GM18870 (cell line): Measurements from ENCODE around the gene DAZAP2.

Experiments
- ATAC-seq: cut with Tn5 transposase; IDR thresholded peaks from one replicate; pipeline ENCODE4 v1.9.1; 2021; ENCODE audit warnings: moderate library complexity; ENCODE audit not compliant: unreplicated experiment

Gene DAZAP2, protein sequence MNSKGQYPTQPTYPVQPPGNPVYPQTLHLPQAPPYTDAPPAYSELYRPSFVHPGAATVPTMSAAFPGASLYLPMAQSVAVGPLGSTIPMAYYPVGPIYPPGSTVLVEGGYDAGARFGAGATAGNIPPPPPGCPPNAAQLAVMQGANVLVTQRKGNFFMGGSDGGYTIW

DNA sequence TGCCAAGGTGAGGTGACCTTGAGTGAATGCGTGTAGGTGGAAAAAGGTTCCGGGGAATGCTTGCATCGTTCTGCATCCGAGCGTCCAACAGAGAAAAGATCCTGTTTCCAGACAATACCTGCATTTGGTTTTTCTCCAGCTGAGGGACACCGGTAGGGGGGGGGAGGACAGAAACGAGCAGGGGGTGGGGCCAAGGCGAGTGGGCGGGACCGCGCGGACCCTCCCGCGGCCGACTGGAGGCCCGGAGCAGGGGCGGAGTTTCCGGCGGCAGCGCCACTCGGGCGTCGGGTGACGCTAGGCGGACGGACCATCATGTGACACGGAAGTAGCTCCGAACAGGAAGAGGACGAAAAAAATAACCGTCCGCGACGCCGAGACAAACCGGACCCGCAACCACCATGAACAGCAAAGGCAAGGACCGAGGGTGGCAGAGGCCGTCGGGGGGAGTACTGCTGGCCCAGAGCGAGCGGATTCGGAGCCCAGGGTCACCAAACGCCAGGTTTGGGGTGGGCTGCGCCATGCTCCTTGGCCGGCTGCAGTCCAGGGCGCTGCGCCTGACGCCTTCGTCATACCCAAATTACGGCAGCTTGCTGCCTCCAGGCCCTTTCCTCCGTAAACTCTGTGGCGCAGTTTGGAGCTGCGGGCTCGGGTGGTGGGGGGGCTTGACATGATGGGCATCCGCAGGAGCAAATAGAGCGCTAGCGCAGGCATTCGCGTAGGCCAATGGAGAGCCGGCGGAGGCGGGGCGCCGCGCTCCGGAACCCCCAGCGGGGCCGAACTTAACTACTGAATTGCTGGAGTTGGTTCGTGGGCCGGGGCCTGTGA is at the start of gene DAZAP2:
Gene DAZAP2 (plus strand): TSS at position 317 of the 825 bp plus-strand sequence. CDS start 82 bp downstream, at position 399.
- ATAC-seq = peak; percentile 77

DNA sequence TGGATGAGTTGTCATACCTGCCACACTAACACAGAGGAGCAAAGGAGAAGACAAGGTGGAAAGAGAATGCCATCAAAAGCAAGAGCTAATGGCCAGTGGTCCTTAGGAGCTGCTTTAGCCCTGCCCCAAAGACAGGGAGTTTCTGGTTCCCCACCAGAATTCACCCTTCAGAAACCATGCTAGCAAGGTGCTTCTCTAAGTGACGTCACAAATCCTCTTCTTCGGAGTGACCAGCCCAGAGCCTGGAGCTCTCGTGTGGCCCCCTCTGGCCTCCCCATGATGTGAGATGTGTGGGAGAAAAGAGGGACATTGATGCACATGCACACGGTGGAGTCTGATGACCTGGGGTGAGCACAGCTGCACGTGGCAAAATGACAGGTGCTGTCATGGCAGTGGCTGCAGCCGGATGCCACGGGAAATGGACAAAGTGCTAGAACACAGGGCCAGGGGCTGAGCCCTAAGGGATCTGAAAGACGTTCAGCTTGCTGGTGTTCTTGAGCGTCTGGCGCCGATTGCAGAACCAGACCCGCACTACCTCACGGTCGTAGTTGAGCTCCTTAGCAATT is 48.8 kb upstream of the DAZAP2 start:
- no peak for ATAC-seq

DNA sequence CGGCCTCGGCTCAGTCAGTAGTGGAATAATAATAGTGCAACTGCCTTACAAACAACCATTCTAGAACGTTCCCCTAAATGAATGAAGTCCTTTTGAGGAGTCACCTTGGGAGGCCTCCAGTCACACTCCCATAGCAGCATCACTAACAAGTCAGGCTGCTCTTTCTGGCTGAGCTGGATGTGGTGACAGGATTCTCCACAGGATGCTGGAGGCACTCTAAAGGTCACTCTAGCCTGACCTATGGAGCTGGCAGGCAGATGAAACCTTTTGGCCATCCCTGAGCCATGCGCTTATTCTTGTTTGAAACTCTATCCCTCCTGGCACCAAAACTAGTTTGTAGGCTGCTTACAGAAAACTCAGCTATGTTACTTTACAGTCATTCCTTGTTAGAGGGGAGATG is 47.8 kb upstream of the DAZAP2 start:
- no peak for ATAC-seq

DNA sequence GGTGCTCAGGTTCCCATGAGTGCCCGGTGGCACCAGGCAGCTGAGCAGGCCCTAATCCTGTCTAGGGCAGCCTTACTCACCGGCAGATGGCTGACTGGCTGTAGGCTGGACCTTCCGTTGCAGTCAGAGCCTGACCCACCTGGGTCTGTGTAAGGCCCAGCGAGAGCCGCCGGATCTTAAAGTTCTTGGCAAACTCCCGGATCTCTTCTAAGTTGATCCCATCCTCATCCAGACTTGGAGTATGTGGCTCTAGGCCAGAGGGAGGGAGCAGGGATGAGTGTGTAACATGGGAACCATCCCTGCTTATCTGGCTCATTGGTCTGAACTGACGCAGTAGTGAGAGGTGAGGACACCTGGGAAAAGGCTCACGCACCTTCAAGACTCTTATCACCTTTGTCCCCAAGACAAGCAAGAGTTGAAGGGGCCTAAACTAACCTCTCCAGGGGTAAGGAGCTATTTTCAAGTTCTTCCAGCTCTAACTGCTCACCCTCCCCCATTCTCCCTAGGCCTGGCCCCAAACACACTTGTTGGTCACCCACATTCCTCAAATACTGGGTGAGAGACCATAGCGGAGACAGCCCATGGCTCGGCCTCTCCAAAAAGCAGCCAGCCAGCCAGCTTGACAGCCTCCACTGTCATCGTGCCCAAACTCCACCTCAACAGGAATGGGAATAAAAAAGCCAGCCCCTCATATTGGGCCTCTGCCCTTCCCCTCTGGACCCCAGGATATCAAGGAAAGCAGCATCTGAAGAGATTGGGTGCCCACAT is 46.9 kb upstream of the DAZAP2 start:
- no peak for ATAC-seq

DNA sequence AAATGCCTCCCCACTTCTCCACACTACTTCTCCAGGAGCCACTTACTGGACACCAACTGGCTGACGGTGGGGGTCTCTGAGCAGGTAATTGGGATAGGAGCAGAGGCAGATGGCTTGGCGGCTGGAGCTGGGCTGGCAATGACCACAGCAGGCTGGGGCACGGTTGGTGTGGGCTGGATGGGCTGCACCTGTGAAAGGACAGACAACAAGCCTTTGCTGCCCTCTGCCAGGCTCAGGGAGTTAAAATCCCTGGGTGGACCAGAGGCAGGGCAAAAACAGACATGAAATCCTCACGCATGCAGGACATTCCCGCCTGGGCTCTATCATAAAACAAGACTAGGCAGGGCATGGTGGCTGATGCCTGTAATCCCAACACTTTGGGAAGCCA is 46.3 kb upstream of the DAZAP2 start:
- no peak for ATAC-seq

DNA sequence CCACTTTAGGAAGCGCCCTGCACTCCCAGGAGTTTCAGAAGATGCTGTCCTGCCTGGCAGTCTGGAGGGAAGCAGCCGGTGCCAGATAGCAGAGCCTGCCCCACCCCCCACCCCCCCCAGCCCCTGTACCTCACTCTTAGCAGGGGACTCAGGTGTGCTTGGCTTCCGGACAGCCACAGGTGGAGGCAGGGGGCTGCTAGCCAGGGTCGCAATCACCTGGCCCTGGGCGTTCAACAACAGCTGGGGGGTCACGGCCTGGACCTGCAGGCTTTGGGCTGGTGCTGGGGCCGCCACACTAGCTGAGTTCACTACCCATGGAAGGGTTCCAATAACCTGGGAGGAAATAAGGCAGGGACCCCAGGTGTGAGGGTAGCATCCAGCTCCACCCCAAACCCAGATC is 42.8 kb upstream of the DAZAP2 start:
- no peak for ATAC-seq

DNA sequence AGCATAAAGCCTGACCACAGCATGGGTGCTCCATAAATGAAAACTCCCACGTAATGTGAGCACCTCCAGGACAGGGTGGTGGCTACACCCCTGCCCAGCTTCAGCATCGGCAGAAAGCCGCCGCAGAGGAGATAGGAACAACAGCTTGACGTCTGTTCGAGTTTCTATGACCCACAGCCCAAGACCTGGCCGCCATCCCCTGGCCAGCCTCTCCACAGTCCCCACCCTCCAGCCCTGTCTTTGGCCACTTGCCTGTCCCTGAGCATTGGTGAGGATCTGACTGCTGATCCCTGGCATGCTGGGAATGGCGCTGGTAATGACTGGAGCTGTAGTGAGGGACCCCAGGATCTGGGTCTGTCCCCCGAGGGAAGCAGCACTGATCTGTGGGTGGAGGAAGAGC is 42.1 kb upstream of the DAZAP2 start:
- no peak for ATAC-seq

DNA sequence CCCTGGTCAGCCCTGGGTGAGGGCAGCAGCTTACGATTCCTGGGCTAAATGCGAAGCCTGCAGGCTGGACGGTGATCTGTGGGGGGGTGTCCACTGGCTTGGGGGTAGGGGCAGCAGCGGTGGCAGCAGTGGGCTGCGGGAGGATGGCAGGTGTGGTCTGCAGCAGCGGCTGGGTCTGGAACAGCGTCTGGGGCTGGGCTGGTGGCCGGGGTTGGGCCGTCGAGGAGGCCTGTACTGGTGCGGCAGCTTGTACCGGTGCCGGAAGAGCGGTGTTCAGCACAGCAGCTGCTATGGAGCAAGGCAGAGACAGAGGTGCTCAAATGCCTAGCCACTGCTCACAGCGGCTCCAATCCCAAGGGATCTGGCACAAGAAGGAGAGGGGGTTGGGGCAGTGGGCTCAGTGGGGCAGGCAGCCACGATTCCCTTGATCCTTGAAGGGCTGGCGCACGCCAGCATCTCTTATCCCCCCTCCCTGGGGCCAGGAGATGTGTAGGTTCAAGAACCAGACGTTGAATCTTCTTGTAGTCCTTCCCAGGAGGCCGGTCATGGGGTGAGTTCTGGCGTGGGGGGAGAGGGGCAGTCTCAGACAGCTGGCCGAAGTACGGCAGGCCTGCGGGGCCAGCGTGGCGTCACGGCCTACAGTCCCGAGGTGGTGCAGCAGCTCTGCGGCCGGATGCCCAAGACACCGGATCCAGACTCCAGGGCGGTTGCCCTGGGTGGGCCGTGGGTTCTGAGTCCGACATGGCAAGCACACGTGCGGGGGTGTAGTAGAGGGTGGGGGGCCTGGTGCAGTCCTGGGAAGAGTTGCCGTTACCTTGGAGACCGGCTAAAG is 40.7 kb upstream of the DAZAP2 start:
- ATAC-seq = no peak

DNA sequence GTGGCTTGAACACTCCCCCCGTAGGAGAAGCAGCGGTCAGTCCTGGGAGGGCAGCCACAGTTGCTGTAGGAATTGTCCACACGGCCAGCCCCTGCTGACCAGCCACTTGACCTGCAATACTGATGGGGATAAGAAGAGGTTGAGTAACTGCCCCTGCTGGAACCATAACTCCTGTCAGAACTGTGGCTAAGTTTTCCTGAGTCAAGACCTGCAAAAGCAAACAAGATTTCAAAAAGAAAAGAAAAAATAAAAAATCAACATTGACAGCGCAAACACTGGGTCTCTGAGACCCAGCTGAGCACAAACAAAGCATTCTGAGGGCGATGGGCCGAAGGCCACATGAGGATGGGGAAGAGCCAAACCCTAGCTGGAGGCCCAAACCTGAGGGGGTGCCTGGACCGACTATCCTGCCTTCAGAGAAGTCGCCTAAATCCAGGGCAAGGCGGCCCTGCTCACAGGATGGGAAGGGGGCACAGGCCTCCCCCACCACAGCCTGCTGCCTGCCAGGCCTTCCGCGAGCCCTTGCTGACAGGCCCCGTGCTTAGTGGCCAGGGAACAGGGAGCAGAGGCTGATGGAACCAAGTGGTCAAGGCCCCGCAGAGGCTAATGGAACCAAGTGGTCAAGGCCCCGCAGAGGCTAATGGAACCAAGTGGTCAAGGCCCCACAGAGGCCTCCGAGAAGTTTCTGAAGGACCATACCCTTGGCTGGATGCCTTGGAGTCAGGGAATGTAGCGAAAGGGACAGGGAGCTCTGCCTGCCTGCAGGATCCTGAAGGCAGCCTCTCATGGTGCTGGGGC is 39.9 kb upstream of the DAZAP2 start:
- ATAC-seq = no peak

DNA sequence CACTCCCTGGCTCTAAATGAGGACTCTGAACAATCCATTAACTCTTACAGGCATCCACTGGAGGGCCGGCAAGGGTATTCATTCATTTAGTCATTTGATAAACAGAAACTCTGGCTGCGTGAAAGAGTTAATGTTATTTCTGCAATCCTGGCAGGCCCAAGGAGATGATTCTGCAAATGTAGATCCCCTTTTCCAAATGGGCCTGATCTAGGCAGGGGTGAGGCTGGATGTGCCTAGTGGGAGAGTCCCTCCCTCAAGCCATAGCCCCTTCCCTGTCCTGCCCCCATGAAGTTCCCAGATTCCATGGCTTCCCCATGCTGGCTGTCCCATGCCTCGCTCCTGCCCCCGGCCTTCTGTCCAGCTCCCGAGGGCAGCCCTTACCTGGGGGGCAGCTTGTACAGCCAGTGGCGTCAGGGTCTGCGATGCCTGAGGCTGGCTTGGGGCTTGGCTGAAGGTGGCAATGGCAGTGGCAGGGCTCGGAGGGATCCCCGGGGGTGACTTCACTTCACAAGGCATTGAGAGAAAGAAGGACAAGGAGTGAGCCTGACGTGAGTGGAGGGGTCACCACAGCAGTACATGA is 39.2 kb upstream of the DAZAP2 start:
- ATAC-seq = no peak

DNA sequence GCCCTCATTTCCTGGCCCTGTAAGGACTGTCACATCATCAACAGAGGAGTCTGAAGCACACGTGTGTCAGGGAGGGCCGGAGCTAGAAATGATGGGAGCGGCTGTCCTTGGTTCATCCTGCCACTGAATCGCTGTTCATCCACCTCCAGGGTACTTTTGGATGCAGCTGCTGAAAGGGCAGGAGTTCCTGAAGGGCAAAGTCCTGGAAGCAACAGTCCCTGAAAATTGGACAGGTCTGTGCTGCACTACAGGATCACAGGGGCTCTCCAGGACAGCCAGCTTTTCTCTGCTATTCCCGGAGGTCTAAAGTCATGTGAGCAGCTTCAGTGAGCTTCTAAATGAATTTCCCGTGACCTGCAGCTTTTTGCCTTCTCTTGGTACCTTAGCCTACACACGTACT is 38.5 kb upstream of the DAZAP2 start:
- no peak for ATAC-seq

DNA sequence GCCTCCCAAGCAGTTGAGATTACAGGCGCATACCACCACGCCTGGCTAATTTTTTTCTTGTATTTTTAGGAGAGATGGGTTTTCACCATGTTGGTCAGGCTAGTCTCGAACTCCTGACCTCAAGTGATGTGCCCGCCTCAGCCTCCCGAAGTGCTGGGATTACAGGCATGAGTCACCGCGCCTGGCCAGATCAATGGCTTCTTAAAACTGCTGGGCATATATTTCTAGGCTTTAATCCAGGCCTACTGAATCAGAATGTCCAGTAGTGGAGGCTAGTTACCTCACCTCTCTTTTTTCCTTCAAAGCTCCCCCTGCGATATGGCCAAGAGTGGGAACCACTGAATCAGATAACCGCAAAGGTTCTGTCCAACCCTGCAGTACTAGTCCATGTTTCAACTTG is 37.8 kb upstream of the DAZAP2 start:
- ATAC-seq = no peak

DNA sequence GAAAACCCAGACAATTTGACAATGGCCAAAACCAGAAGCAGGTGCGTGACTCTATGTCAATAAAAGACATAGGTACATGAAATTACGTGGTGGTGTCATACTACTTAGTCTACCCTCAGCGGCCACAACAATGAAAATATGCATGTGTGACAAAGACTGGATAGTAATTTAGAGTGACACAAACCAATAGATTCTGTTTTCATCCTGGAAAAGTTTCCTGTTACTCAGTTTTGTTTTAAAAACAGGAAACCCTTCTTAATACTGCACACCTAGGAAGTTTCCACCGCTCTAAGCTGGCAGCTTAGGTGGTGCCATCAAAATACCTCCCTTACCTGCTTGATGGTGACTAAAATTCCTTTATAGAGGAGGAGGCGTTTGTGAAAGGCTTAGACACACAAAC is 35.9 kb upstream of the DAZAP2 start:
- ATAC-seq = no peak

DNA sequence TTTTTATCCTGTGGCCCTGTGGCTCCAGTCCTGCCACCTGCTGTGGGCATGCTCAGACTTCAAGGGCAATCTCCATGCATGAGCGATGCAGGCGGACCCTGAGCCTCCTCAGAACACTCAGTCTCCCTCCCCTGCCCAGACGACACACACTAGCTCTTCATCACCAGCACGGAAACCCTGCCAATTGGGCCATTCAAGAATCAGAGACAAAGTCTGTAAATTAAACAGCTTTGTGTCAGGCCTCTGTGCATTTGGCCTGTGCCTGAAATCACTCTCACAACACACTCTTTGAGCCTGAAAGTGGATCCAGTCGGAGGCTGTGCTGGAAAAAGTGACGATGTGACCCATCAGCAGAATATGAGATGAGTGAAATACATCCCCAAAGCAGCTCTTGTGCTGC is 33.3 kb upstream of the DAZAP2 start:
- no peak for ATAC-seq

DNA sequence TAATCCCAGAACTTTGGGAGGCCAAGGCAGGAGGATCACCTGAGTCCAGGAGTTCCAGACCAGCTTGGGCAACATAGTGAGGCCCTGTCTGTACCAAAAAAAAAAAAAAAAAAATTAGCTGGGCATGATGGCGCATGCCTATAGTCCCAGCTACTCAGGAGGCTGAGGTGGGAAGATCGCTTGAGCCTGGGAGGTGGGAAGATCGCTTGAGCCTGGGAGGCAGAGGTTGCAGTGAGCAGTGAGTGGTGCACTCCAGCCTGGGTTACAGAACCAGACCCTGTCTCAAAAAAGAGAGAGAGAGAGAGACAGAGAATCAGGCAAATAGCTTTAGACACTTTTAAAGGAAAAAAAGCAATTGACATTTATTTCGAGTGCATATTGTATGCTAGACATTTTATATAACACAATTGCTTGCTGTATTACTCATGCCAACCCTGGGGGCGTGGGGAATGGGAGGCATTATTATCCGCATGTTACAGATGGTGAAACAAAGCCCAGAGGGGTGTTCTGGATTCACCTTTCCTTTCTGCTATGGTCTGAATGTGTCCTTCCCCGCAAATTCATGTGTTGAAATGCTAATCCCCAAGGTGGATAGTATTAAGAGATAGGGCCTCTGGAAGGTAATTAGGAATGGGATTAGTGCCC is 30.5 kb upstream of the DAZAP2 start:
- ATAC-seq = no peak

DNA sequence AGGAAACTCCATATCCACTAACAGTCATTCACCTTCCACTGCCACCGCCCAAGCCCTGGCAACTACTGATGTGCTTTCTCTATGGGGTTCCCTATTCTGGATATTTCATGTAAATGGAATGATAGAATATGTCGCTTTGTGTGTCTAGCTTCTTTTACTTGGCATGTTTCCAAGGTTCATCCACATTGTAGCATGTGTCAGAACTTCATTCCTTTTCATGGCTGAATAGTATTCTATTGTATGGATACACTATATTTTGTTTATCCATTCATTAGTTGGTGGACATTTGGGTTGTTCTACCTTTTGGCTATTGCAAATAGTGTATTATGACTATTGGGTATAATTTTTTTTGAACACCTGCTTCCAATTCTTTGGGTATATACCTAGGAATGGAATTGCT is 29.4 kb upstream of the DAZAP2 start:
- no peak for ATAC-seq

DNA sequence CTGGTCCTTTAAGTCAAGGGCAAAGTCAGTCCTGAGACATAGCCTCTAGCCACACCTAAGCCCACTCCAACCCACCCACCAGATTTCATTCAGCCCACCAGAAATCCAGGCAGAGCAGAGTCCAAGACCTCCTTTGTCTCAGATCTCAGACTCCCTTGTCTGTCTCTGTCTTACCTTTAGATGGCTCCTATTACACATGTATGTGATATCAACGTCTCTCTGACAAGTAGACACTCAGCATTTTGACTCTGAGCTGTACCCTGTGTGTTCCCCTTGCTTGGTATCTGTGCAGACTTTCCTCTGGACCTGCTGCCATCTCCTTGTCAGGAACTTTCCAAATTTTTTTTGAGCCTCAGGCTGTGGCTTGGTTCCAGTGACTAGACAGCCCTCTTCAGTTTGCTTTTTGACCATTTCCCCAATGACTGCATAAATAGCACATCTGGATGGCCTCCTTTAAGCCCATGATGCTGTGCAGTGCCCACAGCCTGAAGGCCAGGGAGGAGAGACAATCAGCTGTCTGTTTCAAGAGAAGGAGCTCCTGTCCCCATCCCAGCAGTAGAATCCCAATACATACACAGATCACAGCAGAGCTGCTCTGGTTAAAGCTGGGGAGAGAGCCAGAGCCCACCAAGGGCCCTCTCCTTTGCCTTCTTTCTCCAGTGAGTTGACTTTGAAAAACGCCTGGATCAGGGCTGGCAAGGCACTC is 27.8 kb upstream of the DAZAP2 start:
- no peak for ATAC-seq

DNA sequence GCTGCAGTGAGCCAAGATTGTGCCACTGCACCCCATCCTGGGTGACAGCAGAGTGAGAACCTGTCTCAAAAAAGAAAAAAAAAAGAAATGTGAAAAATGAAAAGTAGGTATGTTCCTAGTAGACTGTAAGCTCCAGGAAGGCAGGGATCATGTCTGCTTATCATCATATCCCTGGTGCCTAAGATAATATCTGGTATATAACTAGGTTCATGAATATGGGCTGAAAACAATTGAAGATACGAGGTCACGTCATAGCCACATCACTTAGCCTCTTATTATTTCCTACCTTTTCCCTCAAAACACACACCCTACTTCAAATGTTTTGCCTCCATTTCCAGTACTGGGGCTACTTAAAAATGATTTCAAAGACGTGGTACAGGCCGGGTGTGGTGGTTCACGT is 23.7 kb upstream of the DAZAP2 start:
- ATAC-seq = no peak

DNA sequence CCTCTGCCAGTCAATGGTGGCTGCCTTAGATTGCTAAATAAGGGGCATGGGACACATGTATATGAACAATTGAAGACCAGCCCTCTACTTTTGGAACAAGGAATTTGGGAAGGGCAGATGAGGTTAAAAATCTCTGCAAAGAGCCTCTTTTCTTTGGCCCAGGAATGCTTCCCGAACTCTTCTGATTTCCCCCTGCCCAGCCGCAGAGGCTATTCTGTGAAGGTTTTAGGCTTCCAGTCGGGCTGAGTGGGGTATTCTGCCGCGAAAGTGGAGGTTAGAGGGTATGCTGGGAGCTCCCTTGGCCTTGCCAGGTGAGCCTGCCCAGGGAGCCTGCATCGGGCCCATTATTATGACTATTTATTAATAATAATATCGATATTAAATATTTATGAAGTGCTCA is 22.0 kb upstream of the DAZAP2 start:
- no peak for ATAC-seq
